ACC112 (cell line): Measurements from ENCODE around the gene CNTN6.

ENCODE experiments used
- H2AFZ ChIP-seq: fragments of 200-600 bp; sonication (generic); one replicate; pipeline ENCODE4 v1.6.0; 2017; ENCODE audit warnings: antibody characterized with exemption, low read length; ENCODE audit not compliant: unreplicated experiment
- H3K27ac ChIP-seq: fragments of 200-600 bp; sonication (generic); 2 replicates; pipeline ENCODE4 v1.5.1; 2014; ENCODE audit warnings: low read depth, mild to moderate bottlenecking, antibody characterized with exemption, low read length, moderate library complexity
- H3K27me3 ChIP-seq: fragments of 200-600 bp; sonication (generic); 2 replicates; pipeline ENCODE4 v1.6.1; 2014; ENCODE audit warnings: mild to moderate bottlenecking, antibody characterized with exemption, low read length, moderate library complexity, mixed read lengths; ENCODE audit not compliant: insufficient read depth
- H3K36me3 ChIP-seq: fragments of 200-600 bp; sonication (generic); 2 replicates; pipeline ENCODE4 v1.6.1; 2016; ENCODE audit warnings: mild to moderate bottlenecking, antibody characterized with exemption, low read length, moderate library complexity, mixed read lengths; ENCODE audit not compliant: insufficient read depth
- H3K4me1 ChIP-seq: fragments of 200-600 bp; sonication (generic); one replicate; pipeline ENCODE4 v1.6.1; 2016; ENCODE audit warnings: low read length, mixed read lengths; ENCODE audit not compliant: insufficient read depth, unreplicated experiment, control insufficient read depth
- H3K4me3 ChIP-seq: fragments of 200-600 bp; sonication (generic); 2 replicates; pipeline ENCODE4 v1.5.1; 2014; ENCODE audit warnings: mild to moderate bottlenecking, low read depth, low read length
- H3K79me2 ChIP-seq: fragments of 200-600 bp; sonication (generic); one replicate; pipeline ENCODE4 v1.6.0; 2016; ENCODE audit warnings: low read length; ENCODE audit not compliant: control insufficient read depth, unreplicated experiment, insufficient read depth

Gene CNTN6

DNA sequence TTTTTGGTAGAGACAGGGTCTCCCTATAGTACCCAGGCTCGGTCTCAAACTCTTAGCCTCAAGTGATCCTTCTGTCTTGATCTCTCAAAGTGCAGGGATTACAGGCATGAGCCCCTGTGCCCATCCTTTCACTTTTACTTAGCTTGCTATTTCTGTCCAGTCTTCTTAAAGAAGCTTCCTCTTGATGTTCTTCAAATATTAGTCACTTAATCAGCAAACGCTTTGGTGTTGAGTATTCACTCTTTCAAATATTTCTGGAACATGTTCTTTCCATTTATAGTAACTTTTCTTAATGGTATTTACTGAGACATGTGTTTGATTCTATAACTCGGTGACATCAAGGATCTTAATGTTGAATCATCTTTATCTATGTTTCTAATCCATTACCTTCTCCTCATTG lies 122.1 kb downstream of the CNTN6 start:
- H3K79me2 ChIP-seq, result no peaks in the 10 kb centered on the region
- peak overlapping the region; percentile 35 for H3K27ac ChIP-seq
- peaks cover 35% of the 10 kb centered on the region for H3K4me1 ChIP-seq
- no peaks in the 10 kb centered on the region for H3K27me3 ChIP-seq
- H2AFZ ChIP-seq, result no peak overlapping the region
- H3K36me3 ChIP-seq, result no peaks in the 10 kb centered on the region
- H3K4me3 ChIP-seq, result peak overlapping the region; percentile 19; the same call in 1 of the 2 replicates

DNA sequence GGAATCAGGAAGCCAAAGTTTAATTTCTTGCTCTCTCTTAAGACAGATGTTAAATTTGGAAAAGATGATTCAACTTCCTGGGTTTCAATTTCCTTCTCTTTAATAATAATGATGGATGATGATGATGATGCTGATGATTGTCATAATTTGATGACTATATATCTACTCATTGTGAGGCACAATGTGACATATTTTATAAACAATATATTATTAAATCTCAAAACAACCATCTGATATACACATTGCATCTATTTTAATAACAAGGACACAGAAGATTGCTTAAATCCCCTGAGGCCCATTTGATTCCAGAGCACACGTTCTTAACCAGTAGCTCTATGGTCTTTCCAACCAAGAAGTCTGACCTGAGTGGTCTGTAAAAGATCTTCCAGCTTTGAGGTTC lies 124.0 kb downstream of the CNTN6 start:
- Histone ChIP-seq H3K4me1 (peaks cover 27% of the 10 kb centered on the region), H3K4me3 (no peak overlapping the region), H3K79me2 (no peaks in the 10 kb centered on the region), H2AFZ (peak overlapping the region; percentile 31), H3K27ac (peak overlapping the region; percentile 58; the same call in 1 of the 2 replicates), H3K36me3 (no peaks in the 10 kb centered on the region), H3K27me3 (no peaks in the 10 kb centered on the region)

DNA sequence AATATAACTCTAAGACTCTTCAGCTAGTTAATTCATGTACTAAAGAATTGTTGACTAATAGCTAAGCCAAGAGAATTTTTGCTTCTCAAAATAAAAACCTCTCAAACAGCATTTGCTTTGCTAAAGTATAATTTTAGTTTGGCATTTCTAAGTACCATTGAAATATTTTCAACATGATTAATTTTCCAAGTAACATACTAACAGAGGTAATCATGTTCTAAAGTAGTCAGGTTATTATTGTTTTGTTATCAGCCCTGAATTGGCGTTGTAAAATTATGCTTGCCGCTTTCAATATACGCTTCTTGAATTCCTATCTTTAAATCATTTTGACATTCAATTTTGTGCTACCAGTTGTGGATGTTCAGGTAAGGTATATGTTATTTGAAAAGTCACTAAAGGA lies 134.3 kb downstream of the CNTN6 start:
- Histone ChIP-seq H3K27me3 (no peaks in the 10 kb centered on the region), H2AFZ (no peak overlapping the region), H3K4me1 (no peaks in the 10 kb centered on the region), H3K27ac (no peak overlapping the region), H3K4me3 (no peak overlapping the region), H3K79me2 (no peaks in the 10 kb centered on the region), H3K36me3 (no peaks in the 10 kb centered on the region)

GRCh38 chr3:1228289-1228688 lies 135.5 kb downstream of the CNTN6 start:
- no peak overlapping the region for H2AFZ ChIP-seq
- no peaks in the 10 kb centered on the region for H3K36me3 ChIP-seq
- no peaks in the 10 kb centered on the region for H3K27me3 ChIP-seq
- no peaks in the 10 kb centered on the region for H3K4me1 ChIP-seq
- H3K27ac ChIP-seq, result no peak overlapping the region
- H3K4me3 ChIP-seq, result no peak overlapping the region
- H3K79me2 ChIP-seq, result no peaks in the 10 kb centered on the region

DNA sequence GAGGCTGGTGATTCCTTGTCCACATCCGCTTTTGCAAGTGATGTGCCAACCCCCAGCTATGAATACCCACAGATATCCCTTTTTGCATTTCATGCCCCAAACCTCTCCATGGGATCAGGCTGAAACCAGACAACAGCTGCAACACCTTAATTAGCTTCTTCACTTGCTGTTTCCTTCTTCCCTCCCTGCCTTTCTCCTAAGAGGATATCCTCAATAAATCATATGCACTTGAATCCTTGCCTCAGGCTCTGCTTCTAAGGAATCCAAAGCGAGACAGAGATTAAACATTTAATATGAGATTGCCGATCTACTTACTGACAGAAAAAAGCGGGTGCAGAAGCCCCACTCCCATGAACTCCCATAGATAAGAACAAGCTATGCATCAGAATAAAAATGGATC lies 138.1 kb downstream of the CNTN6 start:
- H3K79me2 ChIP-seq, result no peaks in the 10 kb centered on the region
- no peaks in the 10 kb centered on the region for H3K4me1 ChIP-seq
- no peak overlapping the region for H3K27ac ChIP-seq
- H3K36me3 ChIP-seq, result no peaks in the 10 kb centered on the region
- H3K27me3 ChIP-seq, result no peaks in the 10 kb centered on the region
- H3K4me3 ChIP-seq, result no peak overlapping the region
- H2AFZ ChIP-seq, result no peak overlapping the region

- no peaks in the 10 kb centered on the region for H3K36me3 ChIP-seq
- no peak overlapping the region for H3K27ac ChIP-seq
- no peak overlapping the region for H2AFZ ChIP-seq
Measured at GRCh38 chr3:1232276-1232675, 139.5 kb downstream of the CNTN6 start.

DNA sequence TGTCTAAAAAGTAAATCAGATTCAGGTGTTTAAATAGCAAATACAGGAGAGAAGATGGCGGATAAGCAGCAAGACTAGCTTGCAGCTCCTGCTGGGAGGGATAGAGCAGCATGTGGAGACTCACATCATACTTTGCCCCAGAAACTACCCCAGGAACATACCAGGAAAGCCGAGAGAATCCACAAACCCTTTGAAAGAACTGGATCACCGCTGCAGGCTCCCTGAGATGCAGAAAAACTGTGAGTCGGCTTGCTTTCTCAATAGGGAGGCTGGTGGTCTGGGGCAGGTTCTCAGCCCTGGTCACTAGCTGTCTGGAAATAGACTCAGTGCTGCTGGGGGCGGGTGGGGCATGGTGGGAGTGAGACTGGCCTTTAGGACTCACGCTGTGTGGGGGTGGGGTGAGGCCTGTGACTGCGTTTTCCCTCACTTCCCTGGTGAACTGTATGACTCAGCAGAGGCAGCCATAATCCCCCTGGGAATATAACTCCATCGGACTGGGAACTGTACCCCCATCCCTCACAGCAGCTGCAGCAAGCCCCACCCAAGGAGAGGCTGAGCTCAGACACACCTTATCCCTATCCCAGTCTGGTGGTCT lies 142.8 kb downstream of the CNTN6 start:
- Histone ChIP-seq H3K27me3 (no peaks in the 10 kb centered on the region), H3K79me2 (no peaks in the 10 kb centered on the region)

More at GRCh38 chr3:1232276-1232675, 139.5 kb downstream of the CNTN6 start:
- Histone ChIP-seq H3K27me3 (no peaks in the 10 kb centered on the region), H3K79me2 (no peaks in the 10 kb centered on the region), H3K4me1 (no peaks in the 10 kb centered on the region), H3K4me3 (no peak overlapping the region)

GRCh38 chr3:1251282-1252060 lies 158.6 kb downstream of the CNTN6 start:
- H3K4me3 ChIP-seq, result no peak overlapping the region
- no peaks in the 10 kb centered on the region for H3K36me3 ChIP-seq
- H3K4me1 ChIP-seq, result peaks cover 9% of the 10 kb centered on the region
- H3K27me3 ChIP-seq, result no peaks in the 10 kb centered on the region
- no peaks in the 10 kb centered on the region for H3K79me2 ChIP-seq
- no peak overlapping the region for H3K27ac ChIP-seq
- H2AFZ ChIP-seq, result no peak overlapping the region

More for the DNA sequence above, 142.8 kb downstream of the CNTN6 start:
- H2AFZ ChIP-seq, result no peak overlapping the region
- no peak overlapping the region for H3K27ac ChIP-seq
- H3K36me3 ChIP-seq, result no peaks in the 10 kb centered on the region
- H3K4me3 ChIP-seq, result no peak overlapping the region
- H3K4me1 ChIP-seq, result no peaks in the 10 kb centered on the region

GRCh38 chr3:1252061-1252430 lies 159.2 kb downstream of the CNTN6 start:
- Histone ChIP-seq H3K4me1 (peaks cover 9% of the 10 kb centered on the region), H3K36me3 (no peaks in the 10 kb centered on the region), H3K4me3 (no peak overlapping the region), H3K27me3 (no peaks in the 10 kb centered on the region), H3K79me2 (no peaks in the 10 kb centered on the region), H3K27ac (no peak overlapping the region), H2AFZ (no peak overlapping the region)

- H2AFZ ChIP-seq, result no peak overlapping the region
- no peaks in the 10 kb centered on the region; the same call in 1 of the 2 replicates for H3K27me3 ChIP-seq
- H3K4me3 ChIP-seq, result no peak overlapping the region
- no peak overlapping the region for H3K27ac ChIP-seq
- no peaks in the 10 kb centered on the region for H3K36me3 ChIP-seq
- no peaks in the 10 kb centered on the region for H3K79me2 ChIP-seq
- no peaks in the 10 kb centered on the region for H3K4me1 ChIP-seq
Measured at GRCh38 chr3:1262246-1262645, 169.4 kb downstream of the CNTN6 start.

DNA sequence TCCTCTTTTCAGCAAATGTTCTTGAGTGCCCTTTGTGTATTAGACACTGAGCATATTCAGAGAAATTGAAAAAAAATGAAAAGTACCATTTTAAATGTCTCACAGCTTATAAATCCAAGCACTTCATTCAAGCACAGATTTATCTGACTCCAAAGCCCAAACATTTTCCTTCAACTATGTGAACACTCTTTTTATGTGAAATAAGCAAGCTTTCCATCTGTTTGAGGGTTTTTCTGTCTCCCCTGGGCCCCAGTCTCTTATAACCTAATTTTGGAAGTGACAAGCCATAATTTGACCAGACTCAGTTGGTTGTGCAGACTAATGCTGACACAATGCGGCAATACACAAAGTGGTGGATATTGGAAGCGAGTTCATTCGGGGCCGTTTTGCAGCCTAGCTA lies 170.3 kb downstream of the CNTN6 start:
- H3K79me2 ChIP-seq, result no peaks in the 10 kb centered on the region
- H3K4me1 ChIP-seq, result no peaks in the 10 kb centered on the region
- H3K36me3 ChIP-seq, result no peaks in the 10 kb centered on the region
- no peak overlapping the region for H2AFZ ChIP-seq
- H3K27me3 ChIP-seq, result no peaks in the 10 kb centered on the region; the same call in 1 of the 2 replicates
- H3K27ac ChIP-seq, result no peak overlapping the region
- H3K4me3 ChIP-seq, result no peak overlapping the region
